ENCODE data around the gene KRT83. TPM values are rescaled to one million over a fixed set of nuclear protein-coding genes. Genes with fewer than 3 reads are reported as not detected.

The KRT83 gene
- total RNA-seq, 4 donors from 2014 or later, result not detected

- DNase-seq, result no peak
- peaks cover 0 to 45% (median 0%) of the 10 kb centered on the region in 4 donors for H3K27me3 ChIP-seq
- intact Hi-C loops (cut with DNase I), result no loop called here
- H3K9me3 ChIP-seq, result no peaks in the 10 kb centered on the region
- 70 to 72% methylated on average over 4 of the region's 4 CpGs for WGBS, 2 donors
- TF ChIP-seq CTCF (IDR thresholded peaks at IDR 0.05) (no peak), POLR2A (IDR thresholded peaks at IDR 0.05) (no peak)
- H3K36me3 ChIP-seq, result no peaks in the 10 kb centered on the region
- no peak overlapping the region for H3K4me3 ChIP-seq
- no peak overlapping the region for H3K27ac ChIP-seq
- no peaks in the 10 kb centered on the region for H3K4me1 ChIP-seq
Measured at GRCh38 chr12:52298677-52299190, 22.5 kb downstream of the KRT83 start.

- TF ChIP-seq POLR2A (IDR thresholded peaks at IDR 0.05) (no peak), CTCF (IDR thresholded peaks at IDR 0.05) (no peak)
- Histone ChIP-seq H3K27ac (no peak overlapping the region), H3K4me3 (no peak overlapping the region), H3K27me3 (peaks cover 0 to 57% (median 0%) of the 10 kb centered on the region in 4 donors), H3K9me3 (no peaks in the 10 kb centered on the region), H3K36me3 (no peaks in the 10 kb centered on the region), H3K4me1 (no peaks in the 10 kb centered on the region)
- 79 to 89% methylated on average over 5 of the region's 5 CpGs for WGBS, 2 donors
- intact Hi-C loops (cut with DNase I), result no loop called here
- no peak for DNase-seq
Measured at GRCh38 chr12:52296572-52297215, 24.5 kb downstream of the KRT83 start.

- 69 to 73% methylated on average over 1 of the region's 1 CpG for WGBS, 2 donors
- DNase-seq, result no peak
- Histone ChIP-seq H3K36me3 (no peaks in the 10 kb centered on the region), H3K27ac (no peak overlapping the region), H3K27me3 (peaks cover 0 to 60% (median 0%) of the 10 kb centered on the region in 4 donors), H3K4me3 (no peak overlapping the region), H3K9me3 (no peaks in the 10 kb centered on the region), H3K4me1 (no peaks in the 10 kb centered on the region)
- TF ChIP-seq CTCF (IDR thresholded peaks at IDR 0.05) (no peak), POLR2A (IDR thresholded peaks at IDR 0.05) (no peak)
- intact Hi-C loops (cut with DNase I), result no loop called here
Measured at GRCh38 chr12:52295663-52296062, 25.5 kb downstream of the KRT83 start.

- 35 to 63% methylated on average over 1 of the region's 1 CpG for WGBS, 2 donors
- H3K27me3 ChIP-seq, result peaks cover 0 to 60% (median 0%) of the 10 kb centered on the region in 4 donors
- H3K9me3 ChIP-seq, result no peaks in the 10 kb centered on the region
- H3K4me3 ChIP-seq, result no peak overlapping the region
- TF ChIP-seq CTCF (IDR thresholded peaks at IDR 0.05) (no peak), POLR2A (IDR thresholded peaks at IDR 0.05) (no peak)
- DNase-seq, result no peak
- intact Hi-C loops (cut with DNase I), result no loop called here
- no peaks in the 10 kb centered on the region for H3K4me1 ChIP-seq
- no peak overlapping the region for H3K27ac ChIP-seq
- no peaks in the 10 kb centered on the region for H3K36me3 ChIP-seq
Measured at GRCh38 chr12:52294803-52295202, 26.4 kb downstream of the KRT83 start.

- no peaks in the 10 kb centered on the region for H3K4me1 ChIP-seq
- intact Hi-C loops (cut with DNase I), result no loop called here
- H3K9me3 ChIP-seq, result no peaks in the 10 kb centered on the region
- H3K27me3 ChIP-seq, result peaks cover 0 to 55% (median 0%) of the 10 kb centered on the region in 4 donors
- no peak overlapping the region for H3K27ac ChIP-seq
- no peak overlapping the region for H3K4me3 ChIP-seq
- no peak for DNase-seq
- 100% methylated on average over 1 of the region's 1 CpG; no CpG with 5 or more reads in 1 of the 2 donors for WGBS, 2 donors
- TF ChIP-seq POLR2A (IDR thresholded peaks at IDR 0.05), result no peak
- TF ChIP-seq CTCF (IDR thresholded peaks at IDR 0.05), result no peak
- H3K36me3 ChIP-seq, result no peaks in the 10 kb centered on the region
Measured at GRCh38 chr12:52293926-52294325, 27.3 kb downstream of the KRT83 start.
